Caco-2 (cell line): Measurements from ENCODE around the gene ISYNA1. TPM values are rescaled to one million over a fixed set of nuclear protein-coding genes. Genes with fewer than 3 reads are reported as not detected.

Experiments used
- BruUV-seq: library from RNA; stranded (reverse); fragments of 400-500 nt; replicated peaks from 2 replicates; lab custom pipeline; 2021; lab: Mats Ljungman, UMichigan
- CTCF ChIA-PET: fragments of 300-600 bp; sonication (Branson Sonifier 250); formaldehyde crosslinking; loops from one replicate; lab custom pipeline; 2022; ENCODE audit warnings: antibody characterized with exemption; lab: Charles Lee
- POLR2A ChIA-PET: fragments of 300-600 bp; sonication (Branson Sonifier 250); formaldehyde crosslinking; loops from one replicate; lab custom pipeline; 2022; ENCODE audit warnings: antibody characterized with exemption; lab: Charles Lee
- DNase-seq, 2 experiments: peaks; one replicate each; pipeline versions ENCODE4 v3.0.0 to v3.0.0-alpha.2; 2020 to 2022
- H3K27me3 ChIP-seq: replicated peaks from 2 replicates; pipeline ENCODE4 v1.6.0; 2011; ENCODE audit warnings: low read length; ENCODE audit not compliant: control insufficient read depth, insufficient read depth
- H3K36me3 ChIP-seq: 2 replicates; pipeline ENCODE4 v1.5.1; 2011; ENCODE audit warnings: low read length; ENCODE audit not compliant: control insufficient read depth, insufficient read depth
- H3K4me1 ChIP-seq: fragments of 250-450 bp; sonication (Bioruptor Pico); 2 replicates; pipeline ENCODE4 v1.5.1; 2020; ENCODE audit warnings: mild to moderate bottlenecking
- H3K4me3 ChIP-seq: 2 replicates; pipeline ENCODE4 v1.5.1; 2011; ENCODE audit warnings: low read depth, mild to moderate bottlenecking, control low read depth, low read length
- H3K9me3 ChIP-seq: fragments of 250-450 bp; sonication (Bioruptor Pico); 2 replicates; pipeline ENCODE4 v1.5.1; 2020; ENCODE audit warnings: mild to moderate bottlenecking, moderate library complexity
- H3K27ac Mint-ChIP-seq: one replicate; pipeline ENCODE4 v1.8.0; 2022; ENCODE audit warnings: mixed read lengths; ENCODE audit not compliant: unreplicated experiment
- H3K27me3 Mint-ChIP-seq: one replicate; pipeline ENCODE4 v1.8.0; 2022; ENCODE audit warnings: mixed read lengths; ENCODE audit not compliant: insufficient read depth, unreplicated experiment
- H3K36me3 Mint-ChIP-seq: one replicate; pipeline ENCODE4 v1.8.0; 2022; ENCODE audit warnings: mild to moderate bottlenecking, mixed read lengths; ENCODE audit not compliant: insufficient read depth, unreplicated experiment
- H3K4me1 Mint-ChIP-seq: one replicate; pipeline ENCODE4 v1.8.0; 2022; ENCODE audit warnings: low read depth, mixed read lengths; ENCODE audit not compliant: unreplicated experiment
- H3K4me3 Mint-ChIP-seq: one replicate; pipeline ENCODE4 v1.8.0; 2022; ENCODE audit warnings: mild to moderate bottlenecking, moderate library complexity, mixed read lengths; ENCODE audit not compliant: unreplicated experiment
- H3K9me3 Mint-ChIP-seq: one replicate; pipeline ENCODE4 v1.8.0; 2022; ENCODE audit warnings: mixed read lengths; ENCODE audit not compliant: unreplicated experiment
- intact Hi-C: fragments of 100-400 bp; cut with micrococcal nuclease; formaldehyde crosslinking; loops from one replicate; pipeline ENCODE4 v1.10.0; 2022; ENCODE audit not compliant: unreplicated experiment
- total RNA-seq: library from RNA; stranded (reverse); gene quantifications from 2 replicates; pipeline ENCODE4 v1.2.3, GENCODE V29; 2022
- TF ChIP-seq, protein P1 (sequence below), 2 experiments: fragments of 200-600 bp in 1 of 2; IDR thresholded peaks; 1 replicate in 1 of 2; 2 replicates in 1 of 2; pipeline versions ENCODE4 v1.5.1 to v1.8.0; 2011 to 2022; ENCODE audit warnings: antibody characterized with exemption in 1 of 2, control low read depth in 1 of 2, inconsistent platforms in 1 of 2, low read depth in 1 of 2, low read length in 1 of 2, mild to moderate bottlenecking in 1 of 2, moderate library complexity in 1 of 2; ENCODE audit not compliant: insufficient read depth in 1 of 2, severe bottlenecking in 1 of 2, unreplicated experiment in 1 of 2

The ISYNA1 gene
- total RNA-seq, 1 experiment from 2014 or later, result 65.3 TPM

DNA sequence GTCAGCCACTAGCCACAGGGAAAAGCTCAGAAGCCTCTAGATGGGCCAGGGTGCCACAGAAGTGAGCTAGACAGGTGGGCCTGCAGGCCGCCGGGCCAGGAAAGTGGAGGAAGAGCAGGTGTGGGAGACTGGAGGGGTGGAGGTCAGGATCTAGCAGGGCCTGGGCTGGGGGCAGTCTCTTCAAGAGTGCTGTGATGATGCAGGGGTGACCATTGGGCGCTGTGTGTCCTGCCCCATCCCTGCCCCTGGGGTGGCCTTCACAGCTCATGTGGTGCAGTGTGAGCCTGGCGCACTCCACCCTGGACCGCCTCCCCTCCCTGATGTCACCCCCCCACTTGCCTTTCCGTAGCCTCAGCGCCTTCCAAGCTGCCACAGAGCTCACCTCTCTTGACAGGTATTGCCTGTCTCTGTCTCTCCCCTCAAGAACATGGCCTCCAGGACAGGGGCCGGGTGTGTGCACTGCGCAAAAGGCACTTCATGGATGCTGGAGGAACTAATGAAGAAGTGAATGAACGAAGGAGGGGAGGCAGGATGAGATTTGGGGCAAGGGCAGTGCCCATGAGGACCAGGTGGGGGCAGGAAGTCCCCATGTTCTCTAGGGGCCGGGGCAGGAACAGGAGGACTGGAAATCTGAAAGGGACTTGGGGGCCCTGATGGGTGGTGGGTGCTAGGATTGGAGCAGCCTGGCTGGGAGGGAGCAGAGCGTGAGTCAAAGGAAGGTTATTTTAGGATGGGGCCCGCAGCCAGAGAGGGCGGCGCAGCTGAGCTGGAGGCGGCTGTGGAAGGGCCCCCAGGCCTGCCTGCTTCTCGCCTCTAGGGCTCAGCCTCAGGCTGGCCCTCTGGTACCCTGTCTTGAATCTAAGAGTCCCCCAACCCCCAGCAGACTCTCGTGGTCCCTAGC, 12.2 kb downstream of the ISYNA1 start:
- Histone ChIP-seq H3K9me3 (no peaks in the 10 kb centered on the region), H3K27me3 (no peaks in the 10 kb centered on the region), H3K36me3 (no peaks in the 10 kb centered on the region), H3K4me1 (peaks cover 16% of the 10 kb centered on the region), H3K4me3 (no peak overlapping the region)
- no peak for DNase-seq
- TF ChIP-seq, protein P1, sequence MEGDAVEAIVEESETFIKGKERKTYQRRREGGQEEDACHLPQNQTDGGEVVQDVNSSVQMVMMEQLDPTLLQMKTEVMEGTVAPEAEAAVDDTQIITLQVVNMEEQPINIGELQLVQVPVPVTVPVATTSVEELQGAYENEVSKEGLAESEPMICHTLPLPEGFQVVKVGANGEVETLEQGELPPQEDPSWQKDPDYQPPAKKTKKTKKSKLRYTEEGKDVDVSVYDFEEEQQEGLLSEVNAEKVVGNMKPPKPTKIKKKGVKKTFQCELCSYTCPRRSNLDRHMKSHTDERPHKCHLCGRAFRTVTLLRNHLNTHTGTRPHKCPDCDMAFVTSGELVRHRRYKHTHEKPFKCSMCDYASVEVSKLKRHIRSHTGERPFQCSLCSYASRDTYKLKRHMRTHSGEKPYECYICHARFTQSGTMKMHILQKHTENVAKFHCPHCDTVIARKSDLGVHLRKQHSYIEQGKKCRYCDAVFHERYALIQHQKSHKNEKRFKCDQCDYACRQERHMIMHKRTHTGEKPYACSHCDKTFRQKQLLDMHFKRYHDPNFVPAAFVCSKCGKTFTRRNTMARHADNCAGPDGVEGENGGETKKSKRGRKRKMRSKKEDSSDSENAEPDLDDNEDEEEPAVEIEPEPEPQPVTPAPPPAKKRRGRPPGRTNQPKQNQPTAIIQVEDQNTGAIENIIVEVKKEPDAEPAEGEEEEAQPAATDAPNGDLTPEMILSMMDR (IDR thresholded peaks at IDR 0.05; ENCODE audit: insufficient read depth in 1 of 2, low read depth in 1 of 2, low read length in 1 of 2, severe bottlenecking in 1 of 2, unreplicated experiment in 1 of 2), result no peak
- no peaks in the 10 kb centered on the region for H3K27me3 Mint-ChIP-seq
- CTCF ChIA-PET, result interaction anchor here (0.5 to 0.6 kb wide), 2 partner anchors 25 to 132 kb away, joined by 4 to 6 read pairs; partner anchors contain the start of gene KXD1
- intact Hi-C loops, result no loop called here
- H3K9me3 Mint-ChIP-seq, result no peaks in the 10 kb centered on the region
- BruUV-seq, result no TSS peak
- POLR2A ChIA-PET, result no interaction called here
- H3K36me3 Mint-ChIP-seq, result peaks cover 7% of the 10 kb centered on the region
- no peak overlapping the region for H3K27ac Mint-ChIP-seq
- H3K4me1 Mint-ChIP-seq, result peaks cover 7% of the 10 kb centered on the region
- no peak overlapping the region for H3K4me3 Mint-ChIP-seq

- H3K9me3 Mint-ChIP-seq, result no peaks in the 10 kb centered on the region
- peaks cover 13% of the 10 kb centered on the region for H3K36me3 Mint-ChIP-seq
- H3K4me1 ChIP-seq, result peaks cover 20% of the 10 kb centered on the region
- ChIA-PET CTCF (interaction anchor here (0.5 kb wide), 1 partner anchor 133 kb away, joined by 4 read pairs; the partner anchor contains the start of gene KXD1), POLR2A (no interaction called here)
- H3K9me3 ChIP-seq, result no peaks in the 10 kb centered on the region
- no peaks in the 10 kb centered on the region for H3K36me3 ChIP-seq
- H3K27ac Mint-ChIP-seq, result no peak overlapping the region
- peaks cover 7% of the 10 kb centered on the region for H3K4me1 Mint-ChIP-seq
- BruUV-seq, result no TSS peak
- no peak overlapping the region for H3K4me3 Mint-ChIP-seq
- H3K4me3 ChIP-seq, result no peak overlapping the region
- intact Hi-C loops, result no loop called here
- no peak for DNase-seq
- H3K27me3 Mint-ChIP-seq, result no peaks in the 10 kb centered on the region
- no peaks in the 10 kb centered on the region for H3K27me3 ChIP-seq
- TF ChIP-seq, protein P1 (IDR thresholded peaks at IDR 0.05; ENCODE audit: insufficient read depth in 1 of 2, low read depth in 1 of 2, low read length in 1 of 2, severe bottlenecking in 1 of 2, unreplicated experiment in 1 of 2), result no peak
Observed at GRCh38 chr19:18424890-18425514, 12.9 kb downstream of the ISYNA1 start.

DNA sequence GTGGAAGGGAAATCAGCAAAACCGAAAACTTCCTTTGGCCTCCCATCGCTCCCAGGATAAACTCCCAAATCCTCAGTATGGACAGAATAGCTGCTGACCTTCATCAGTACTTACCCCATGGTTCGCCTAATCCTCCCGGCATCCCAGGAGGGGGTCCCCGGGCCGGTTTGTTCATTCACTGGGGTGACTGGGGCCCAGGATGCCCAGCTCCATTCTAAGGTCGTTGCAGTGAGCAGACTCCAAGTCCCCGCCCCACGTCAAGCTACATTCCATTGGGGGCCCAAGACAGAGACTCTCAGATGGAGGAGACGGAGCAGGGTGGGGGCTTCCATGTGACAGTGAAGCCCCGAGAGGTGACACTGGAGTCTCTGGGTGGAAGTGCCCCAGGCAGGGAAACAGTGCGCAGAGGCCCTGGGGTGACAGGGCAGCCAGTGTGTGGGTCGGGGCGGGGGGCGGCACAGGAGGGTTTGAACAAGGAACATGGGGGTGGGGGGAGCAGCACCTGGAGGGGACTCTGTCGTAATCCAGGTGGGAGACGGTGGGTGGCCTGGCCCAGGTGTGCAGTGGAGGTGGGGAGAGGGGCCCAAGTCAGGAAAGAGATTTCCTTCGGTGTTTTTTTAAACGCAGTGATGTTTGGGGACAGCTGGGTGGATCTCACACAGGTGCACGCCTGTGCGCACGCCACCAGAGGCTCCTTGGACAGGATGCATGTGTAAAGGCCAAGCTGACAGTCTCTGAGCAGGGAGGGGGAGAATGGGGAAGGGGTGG, 13.6 kb downstream of the ISYNA1 start:
- H3K4me1 Mint-ChIP-seq, result peaks cover 7% of the 10 kb centered on the region
- no peaks in the 10 kb centered on the region for H3K27me3 Mint-ChIP-seq
- Histone ChIP-seq H3K36me3 (no peaks in the 10 kb centered on the region), H3K4me3 (no peak overlapping the region), H3K27me3 (no peaks in the 10 kb centered on the region), H3K4me1 (peaks cover 20% of the 10 kb centered on the region), H3K9me3 (no peaks in the 10 kb centered on the region)
- H3K27ac Mint-ChIP-seq, result peak overlapping the region; percentile 35
- no peaks in the 10 kb centered on the region for H3K9me3 Mint-ChIP-seq
- peaks cover 13% of the 10 kb centered on the region for H3K36me3 Mint-ChIP-seq
- no peak overlapping the region for H3K4me3 Mint-ChIP-seq
- ChIA-PET POLR2A (no interaction called here), CTCF (interaction anchor here (0.6 to 1.1 kb wide), 2 partner anchors 37 to 91 kb away, joined by 4 to 5 read pairs; no protein-coding TSS in a partner anchor)
- intact Hi-C loops, result no loop called here
- DNase-seq, result no peak
- no TSS peak for BruUV-seq
- TF ChIP-seq, protein P1 (IDR thresholded peaks at IDR 0.05; ENCODE audit: insufficient read depth in 1 of 2, low read depth in 1 of 2, low read length in 1 of 2, severe bottlenecking in 1 of 2, unreplicated experiment in 1 of 2), result no peak
